GM12874 (cell line): ENCODE data around the gene SCGB1C2.
A peak's percentile ranks its signal among the peaks of the same experiment; 100 is the strongest.
"Not testable (repeated sequence)": the region's sequence is repeated elsewhere in the genome, so short reads cannot be mapped to it uniquely, and the experiment has no call there.

Source experiments
- TF ChIP-seq, protein P1 (sequence below): IDR thresholded peaks from 2 replicates; pipeline ENCODE4 v1.5.1; 2011; ENCODE audit warnings: low read depth, mild to moderate bottlenecking, control low read depth, low read length, moderate library complexity; ENCODE audit not compliant: insufficient read depth

Gene SCGB1C2

DNA sequence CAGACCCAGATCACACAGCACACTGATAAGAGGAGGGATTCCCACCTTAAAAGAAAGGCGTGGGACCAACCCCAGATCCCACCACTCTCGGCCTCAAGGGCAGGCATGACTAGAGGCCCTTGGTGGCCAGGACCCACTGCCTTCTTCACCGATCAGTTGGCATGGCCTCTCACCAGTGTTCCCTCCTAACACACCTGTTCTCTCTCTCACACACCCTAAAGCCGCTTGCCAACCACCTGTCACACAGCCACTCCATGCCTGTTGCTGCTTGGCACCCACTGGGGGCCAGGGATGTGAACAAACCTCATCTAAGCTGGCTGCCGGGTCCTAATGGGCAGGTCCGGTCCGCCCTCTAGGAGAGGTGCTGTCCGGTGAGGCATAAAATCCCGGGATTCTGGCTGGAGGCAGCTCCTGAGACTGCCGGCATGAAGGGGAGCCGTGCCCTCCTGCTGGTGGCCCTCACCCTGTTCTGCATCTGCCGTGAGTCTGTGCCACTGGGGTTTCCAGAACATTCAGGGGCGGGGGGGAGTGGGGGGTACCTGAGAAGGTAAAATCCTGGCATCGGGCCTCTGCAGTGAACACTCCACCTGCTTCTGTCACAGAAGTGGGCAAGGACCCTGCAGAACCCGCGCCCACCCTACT is at the start of gene SCGB1C2:
TSS of gene SCGB1C2 (plus strand) at position 404 of the 642 bp plus-strand sequence. CDS start at position 426, 22 bp downstream.
- TF ChIP-seq, protein P1, sequence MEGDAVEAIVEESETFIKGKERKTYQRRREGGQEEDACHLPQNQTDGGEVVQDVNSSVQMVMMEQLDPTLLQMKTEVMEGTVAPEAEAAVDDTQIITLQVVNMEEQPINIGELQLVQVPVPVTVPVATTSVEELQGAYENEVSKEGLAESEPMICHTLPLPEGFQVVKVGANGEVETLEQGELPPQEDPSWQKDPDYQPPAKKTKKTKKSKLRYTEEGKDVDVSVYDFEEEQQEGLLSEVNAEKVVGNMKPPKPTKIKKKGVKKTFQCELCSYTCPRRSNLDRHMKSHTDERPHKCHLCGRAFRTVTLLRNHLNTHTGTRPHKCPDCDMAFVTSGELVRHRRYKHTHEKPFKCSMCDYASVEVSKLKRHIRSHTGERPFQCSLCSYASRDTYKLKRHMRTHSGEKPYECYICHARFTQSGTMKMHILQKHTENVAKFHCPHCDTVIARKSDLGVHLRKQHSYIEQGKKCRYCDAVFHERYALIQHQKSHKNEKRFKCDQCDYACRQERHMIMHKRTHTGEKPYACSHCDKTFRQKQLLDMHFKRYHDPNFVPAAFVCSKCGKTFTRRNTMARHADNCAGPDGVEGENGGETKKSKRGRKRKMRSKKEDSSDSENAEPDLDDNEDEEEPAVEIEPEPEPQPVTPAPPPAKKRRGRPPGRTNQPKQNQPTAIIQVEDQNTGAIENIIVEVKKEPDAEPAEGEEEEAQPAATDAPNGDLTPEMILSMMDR, result not testable (repeated sequence)

DNA sequence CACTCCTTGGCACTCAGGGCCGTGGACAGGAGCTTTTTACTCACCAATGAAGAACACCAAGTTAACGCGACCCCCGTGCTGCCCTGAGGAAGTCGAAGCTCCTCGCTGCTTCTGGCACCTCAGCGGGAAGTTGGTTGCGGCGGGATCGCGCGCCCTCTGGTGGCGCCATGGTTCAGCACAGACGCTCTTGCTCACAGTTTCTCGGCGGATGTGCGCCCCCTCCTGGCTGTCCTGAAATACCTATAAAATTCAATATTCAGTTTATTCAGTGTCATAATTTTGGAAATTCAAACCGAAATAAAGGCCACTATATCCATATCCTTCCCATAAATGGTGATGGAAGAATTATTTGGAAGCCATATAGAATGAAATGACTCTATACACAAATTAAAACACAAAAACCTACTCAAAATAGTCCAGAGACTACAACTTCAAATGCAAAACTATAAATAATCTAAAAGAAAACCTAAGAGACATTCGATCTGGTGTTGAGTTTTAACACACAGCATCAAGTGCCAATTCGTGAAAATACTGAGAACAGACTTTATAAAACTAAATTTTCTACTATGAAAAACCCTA is 18.9 kb upstream of the SCGB1C2 start:
- TF ChIP-seq, protein P1, result peak; percentile 33; the same call in 1 of the 2 replicates

DNA sequence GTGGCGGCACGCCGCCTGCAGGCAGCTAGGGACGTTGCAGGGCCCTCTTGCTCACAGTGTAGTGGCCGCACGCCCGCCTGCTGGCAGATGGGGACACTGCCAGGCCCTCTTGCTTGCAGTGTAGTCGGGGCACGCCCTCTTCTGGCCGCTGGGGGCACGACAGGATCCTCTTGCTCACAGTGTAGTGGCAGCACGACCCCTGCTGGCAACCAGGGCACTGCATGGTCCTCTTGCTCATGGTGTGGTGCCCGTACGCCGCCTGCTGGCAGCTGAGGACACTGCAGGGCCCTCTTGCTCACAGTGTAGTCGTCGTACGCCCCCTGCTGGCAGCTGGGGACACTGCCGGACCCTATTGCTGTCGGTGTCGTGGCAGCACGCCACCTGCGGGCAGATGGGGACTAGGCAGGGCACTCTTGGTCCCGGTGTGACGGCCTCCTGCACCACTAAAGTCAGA is 3.0 kb upstream of the SCGB1C2 start:
- TF ChIP-seq, protein P1, result peak; percentile 17; the same call in 1 of the 2 replicates

- TF ChIP-seq, protein P1, result peak; percentile 37
Measured at GRCh38 chr17:136531-136930, 838 bp upstream of the SCGB1C2 start.

- TF ChIP-seq, protein P1, result no peak
Measured at GRCh38 chr17:142102-142661, 4.8 kb downstream of the SCGB1C2 start.

DNA sequence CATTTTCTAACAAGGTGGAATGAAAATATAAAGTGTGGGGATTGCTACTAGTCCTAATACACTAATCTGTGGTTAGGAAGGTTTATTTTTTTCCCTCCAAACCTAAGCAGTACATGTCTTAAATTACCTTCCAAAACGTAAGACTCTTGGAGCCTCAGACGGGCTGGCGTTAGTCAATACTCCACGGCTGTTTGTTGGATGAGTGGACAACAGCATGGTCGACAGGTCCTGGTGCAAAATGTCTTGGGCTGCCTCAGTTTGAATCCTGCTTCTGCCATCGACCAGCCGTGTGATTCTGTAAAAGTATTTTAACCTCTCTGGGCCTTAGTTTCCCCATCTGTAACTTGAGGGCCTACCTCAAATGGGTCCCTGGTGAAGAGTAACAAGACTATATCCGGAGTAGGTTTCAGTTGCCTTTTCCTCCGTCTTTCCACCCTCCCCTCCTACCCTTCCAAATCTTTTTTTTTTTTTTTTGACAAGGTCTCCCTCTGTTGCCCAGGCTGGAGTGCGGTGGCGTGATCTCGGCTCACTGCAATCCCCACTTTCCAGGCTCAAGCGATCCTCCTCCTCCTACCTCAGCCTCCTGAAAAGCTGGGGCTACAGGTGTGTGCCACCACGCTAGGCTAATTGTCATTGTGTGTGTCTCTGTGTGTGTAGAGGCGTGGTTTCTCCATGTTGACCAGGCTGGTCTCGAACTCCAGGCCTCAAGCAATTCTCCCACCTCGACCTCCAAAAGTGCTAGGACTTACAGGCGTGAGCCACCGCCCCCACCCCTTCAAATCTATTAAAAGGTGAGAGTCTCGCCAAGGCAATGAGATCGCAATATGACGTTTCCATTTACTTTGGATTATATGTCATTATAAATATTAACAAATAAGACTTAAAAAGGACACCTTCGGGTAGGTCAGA is 5.8 kb downstream of the SCGB1C2 start:
- TF ChIP-seq, protein P1, result no peak
